ENCODE measurements around the gene DLEU7.

DNA sequence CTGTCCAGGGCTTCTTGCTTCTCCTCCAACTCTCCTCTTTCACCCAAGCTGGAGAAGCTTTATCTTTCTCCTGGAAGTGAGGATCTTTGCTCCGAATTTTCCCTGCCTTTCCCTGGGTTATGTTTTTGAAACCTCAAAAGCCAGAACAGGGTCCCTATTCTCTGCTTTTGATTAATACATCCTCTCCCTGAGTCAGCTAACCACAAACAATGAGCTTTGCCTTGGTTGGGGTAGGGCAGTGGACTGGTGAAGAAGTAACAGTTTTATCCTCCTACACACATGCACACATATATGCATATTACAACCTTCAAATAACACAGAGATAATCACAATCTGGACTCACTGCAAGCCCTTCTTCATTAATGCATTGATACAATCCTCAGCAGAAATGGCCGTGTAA lies 44.6 kb downstream of the DLEU7 start:
- no peak for TF ChIP-seq EZH2 (IDR thresholded peaks at IDR 0.05; ENCODE audit: insufficient read depth, low read length)
- TF ChIP-seq, protein P1, sequence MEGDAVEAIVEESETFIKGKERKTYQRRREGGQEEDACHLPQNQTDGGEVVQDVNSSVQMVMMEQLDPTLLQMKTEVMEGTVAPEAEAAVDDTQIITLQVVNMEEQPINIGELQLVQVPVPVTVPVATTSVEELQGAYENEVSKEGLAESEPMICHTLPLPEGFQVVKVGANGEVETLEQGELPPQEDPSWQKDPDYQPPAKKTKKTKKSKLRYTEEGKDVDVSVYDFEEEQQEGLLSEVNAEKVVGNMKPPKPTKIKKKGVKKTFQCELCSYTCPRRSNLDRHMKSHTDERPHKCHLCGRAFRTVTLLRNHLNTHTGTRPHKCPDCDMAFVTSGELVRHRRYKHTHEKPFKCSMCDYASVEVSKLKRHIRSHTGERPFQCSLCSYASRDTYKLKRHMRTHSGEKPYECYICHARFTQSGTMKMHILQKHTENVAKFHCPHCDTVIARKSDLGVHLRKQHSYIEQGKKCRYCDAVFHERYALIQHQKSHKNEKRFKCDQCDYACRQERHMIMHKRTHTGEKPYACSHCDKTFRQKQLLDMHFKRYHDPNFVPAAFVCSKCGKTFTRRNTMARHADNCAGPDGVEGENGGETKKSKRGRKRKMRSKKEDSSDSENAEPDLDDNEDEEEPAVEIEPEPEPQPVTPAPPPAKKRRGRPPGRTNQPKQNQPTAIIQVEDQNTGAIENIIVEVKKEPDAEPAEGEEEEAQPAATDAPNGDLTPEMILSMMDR (IDR thresholded peaks at IDR 0.05; ENCODE audit: insufficient read depth, low read depth, low read length): no peak

All from astrocyte (in vitro differentiated cells and primary cell).